Measurements from ENCODE around the gene KCNIP2.

KCNIP2 gene

DNA sequence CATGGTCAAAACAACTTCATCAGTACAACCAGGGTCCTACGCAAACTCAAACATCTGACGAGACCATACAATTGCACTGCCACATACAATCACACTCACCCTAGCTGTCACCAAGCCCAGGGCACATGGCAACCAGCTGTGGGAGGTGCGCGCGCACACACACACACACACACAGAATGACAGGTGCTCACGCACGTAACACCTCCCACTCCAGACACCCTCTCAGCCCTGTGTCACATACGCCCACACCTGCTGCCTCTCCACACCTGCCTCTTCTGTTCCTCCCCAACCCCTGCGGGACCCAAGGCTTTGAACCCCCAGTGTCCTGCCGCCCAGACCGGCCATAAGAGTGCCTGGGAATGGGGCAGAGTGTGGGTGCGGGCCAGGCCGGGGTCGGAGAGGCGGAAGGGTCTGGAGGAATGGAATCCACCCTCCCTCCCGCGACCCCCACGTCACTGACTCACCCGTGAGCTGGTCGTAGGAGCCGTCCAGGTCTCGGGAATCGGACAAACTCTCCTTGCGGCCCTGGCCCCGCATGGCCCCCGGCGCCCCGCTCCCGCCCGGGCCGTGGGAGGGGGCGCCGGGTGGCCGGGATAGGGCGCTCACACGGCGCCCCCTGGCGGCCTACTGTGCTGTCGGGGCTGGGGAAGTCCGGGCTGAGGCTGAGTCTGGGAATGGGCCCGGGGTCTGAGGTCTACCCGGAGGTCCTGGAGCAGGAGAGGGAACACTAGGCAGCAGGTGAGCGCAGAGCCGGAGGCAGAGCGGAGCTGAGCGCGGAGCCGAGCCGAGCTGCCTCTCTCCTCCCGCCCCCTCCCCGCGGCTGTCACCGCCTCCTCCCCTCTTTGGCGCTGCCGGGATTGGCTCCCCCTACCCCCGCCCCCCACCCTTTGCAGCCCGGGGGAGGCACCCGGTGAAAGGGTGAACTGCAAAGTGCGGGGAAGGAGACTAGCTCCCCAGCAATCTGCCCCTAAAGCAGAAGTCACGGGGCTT is at the start of gene KCNIP2:
Gene KCNIP2 (minus strand): TSS at position 769 of the 990 bp plus-strand sequence. CDS start 232 bp downstream, at position 537.
- peak; percentile 31 for DNase-seq (ENCODE audit: low read depth)

DNA sequence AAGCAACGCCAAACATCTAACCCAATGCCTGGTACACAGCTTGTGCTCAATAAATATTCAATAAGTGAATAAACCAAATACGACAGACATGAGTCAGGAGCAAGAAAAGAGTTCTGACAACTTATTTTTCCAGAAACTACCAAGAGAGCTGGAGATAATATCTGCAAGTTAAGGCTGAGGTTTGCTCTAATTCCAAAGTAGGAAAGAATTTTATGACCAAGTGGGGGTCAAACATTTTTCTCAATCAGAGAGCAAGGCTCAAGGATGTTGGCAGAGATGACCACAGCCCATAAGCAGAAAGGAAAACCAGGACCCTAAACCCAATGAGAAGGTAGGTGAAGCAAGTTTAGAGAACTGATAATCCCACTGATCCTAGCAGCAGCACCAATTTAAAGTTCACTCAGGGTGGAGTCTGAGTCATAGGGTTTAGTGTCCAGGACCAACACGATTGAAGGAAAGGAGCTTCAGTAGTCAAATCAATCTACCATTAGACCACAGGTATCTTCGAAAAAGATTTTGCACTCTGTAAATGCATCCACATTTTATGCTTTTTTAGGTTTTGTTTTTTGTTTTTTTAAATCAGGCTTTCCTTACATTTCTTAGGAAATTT is 49.3 kb upstream of the KCNIP2 start:
- no peak for DNase-seq (ENCODE audit: low read depth)

DNA sequence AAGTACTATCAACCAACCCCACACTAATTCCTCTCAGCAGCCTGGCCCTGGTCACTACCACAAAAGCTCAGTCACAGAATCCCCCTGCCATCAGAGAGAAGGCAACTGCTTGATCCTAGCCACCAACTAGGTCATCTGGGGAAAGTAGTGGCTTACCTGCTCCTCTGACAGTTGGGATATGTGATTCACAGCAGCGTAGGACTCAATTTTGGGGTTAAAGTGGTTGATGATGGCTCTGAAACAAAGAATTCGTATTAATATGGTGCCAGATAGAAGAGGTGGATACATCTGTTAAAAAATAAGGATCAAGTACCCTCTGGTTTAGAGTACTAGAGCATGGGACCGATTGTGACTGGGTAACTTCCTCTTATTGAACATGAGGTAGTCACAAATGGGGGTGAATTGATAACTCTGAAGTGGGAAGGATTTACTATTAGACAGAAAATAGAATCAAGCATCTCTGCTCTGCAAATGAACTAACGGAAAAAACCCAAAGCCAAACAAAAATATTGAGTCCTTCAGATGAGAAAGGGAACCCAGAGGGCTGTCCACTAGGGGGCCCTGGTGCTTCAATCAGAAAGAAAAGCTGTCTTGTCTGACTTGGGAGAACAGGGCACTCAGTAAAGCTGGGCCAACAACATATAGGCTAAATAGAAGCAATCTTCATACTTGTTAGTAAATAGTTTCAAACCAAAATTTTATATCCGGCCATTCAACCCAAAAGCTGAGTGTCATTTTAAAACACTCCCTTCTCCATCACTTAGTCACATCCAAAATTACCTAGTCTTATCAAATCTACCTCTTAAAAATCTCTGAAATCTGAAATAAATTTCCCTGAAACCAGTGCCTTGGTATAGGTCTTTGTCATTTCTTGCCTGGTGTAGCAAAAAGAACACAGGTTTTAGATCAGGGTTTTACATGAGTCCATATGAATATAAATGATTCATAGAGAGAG is 45.9 kb upstream of the KCNIP2 start:
- DNase-seq (ENCODE audit: low read depth) = peak; percentile 55

DNA sequence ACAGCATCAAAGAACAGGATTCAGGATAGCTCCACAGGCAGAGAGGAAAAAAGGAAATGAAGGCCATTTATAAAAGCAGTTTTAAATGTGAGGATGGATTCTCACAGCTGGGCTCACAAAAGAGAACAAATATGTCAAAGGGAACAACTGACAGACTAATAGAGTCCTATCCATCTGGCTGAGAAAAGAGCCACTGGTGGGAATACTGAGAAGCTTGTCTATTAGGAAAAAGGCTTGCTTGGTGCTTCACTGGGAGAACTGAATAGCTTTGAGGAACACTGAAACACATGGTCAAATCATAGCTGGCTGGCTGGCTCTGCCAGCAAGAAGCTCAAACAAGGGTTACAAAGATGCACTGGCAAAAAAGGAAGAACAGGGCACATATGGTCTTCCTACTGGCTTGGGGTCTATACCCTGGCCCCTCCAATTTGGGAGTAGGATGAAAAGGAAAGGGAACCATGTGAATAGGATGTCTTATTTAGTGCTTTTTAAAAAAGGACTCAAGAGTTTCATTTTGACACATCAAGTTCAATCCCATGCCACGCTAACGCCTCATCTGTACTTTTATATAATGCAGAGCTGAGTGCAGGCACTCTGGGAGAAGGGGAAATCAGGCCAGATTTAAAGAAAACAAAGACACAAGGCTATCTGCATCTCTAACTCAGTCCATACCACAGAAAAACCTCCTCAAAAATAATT is 44.8 kb upstream of the KCNIP2 start:
- DNase-seq (ENCODE audit: low read depth) = no peak

DNA sequence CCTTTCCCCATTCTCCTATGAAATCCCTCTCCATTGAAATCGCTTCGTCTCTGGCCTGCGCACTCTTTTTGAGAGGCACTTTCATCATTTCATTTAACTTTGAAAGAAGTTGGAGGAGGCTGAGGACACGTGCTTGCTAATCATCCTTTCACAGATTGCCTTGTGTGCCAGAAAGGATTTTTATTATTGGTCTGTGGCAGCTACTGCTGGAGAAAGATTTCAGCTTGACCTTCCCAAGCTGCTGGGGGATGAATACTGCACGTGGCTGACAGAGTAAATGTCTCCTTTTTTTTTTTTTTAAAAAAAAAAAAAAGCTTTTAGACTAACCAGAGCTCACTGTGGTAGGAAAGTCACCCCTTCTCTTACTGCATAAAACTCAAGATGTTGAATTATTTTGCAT is 44.2 kb upstream of the KCNIP2 start:
- no peak for DNase-seq (ENCODE audit: low read depth)

DNA sequence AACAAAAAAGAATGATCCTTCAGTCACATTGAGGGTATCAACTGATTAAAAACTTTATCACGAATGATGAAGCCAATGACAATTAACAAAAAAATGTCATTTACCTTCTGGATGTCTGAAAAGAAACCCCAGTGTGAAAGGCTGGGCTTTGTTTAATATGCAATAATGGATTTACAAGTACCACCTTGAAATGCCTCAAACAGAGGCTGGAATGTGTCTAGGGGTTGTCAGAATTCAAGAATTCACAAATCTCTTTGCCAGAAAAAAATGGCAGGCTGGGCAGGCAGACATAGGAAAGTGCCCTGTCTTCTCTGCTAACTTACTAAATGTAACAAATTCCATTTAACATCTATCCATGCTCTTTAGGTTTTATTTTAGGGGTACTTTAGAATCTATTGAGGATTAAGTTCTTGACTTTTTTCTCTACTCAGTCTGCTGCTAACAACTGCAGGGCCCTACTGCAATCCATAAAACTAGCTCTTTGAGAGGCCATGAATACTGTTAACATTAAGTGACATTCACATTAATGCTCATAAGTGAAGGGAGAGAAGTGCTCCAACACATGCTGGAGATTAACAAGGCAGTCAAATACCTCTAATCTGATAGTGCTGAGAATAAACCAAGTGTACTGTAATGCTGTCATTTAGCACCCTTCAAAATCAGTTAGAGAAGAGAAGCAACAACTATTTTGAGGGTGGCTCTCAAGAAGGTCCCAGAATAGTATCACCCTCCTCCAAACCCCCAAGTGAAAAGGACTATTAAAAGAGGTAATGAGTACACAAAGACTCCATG is 43.1 kb upstream of the KCNIP2 start:
- DNase-seq (ENCODE audit: low read depth) = no peak

DNA sequence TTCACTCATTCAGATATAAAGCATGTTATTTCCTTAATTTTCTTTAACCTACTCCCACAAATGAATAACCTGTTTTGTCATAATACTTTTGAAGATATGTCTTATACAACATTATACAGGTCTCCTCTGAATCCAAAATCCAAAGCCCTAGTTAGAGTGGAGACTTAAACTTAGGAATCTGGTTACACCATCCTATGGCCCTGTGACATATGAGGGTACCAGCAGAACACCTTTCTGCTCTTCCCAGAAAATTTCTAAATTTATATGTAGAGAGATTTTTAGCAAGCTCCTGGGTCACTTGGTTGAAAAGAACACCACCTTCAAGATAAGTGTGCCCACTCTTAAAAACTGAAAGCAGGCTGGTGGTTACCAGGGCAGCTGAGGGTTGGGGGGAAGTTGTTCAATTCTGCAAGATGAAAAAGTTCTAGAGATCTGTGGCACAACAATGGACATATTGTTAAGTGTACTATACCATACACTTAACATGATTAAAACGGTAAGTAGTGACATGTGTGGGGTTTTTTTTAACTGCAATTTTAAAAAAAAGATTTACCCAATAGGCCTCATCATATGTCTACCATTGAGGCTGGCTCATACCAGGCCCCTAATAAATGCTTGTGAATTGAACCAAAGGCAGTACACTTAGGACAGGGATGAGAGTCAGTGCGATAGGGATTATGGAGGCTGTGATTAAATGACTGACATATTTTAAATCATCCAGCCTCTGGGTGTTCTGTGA is 37.6 kb upstream of the KCNIP2 start:
- DNase-seq (ENCODE audit: low read depth) = no peak

DNA sequence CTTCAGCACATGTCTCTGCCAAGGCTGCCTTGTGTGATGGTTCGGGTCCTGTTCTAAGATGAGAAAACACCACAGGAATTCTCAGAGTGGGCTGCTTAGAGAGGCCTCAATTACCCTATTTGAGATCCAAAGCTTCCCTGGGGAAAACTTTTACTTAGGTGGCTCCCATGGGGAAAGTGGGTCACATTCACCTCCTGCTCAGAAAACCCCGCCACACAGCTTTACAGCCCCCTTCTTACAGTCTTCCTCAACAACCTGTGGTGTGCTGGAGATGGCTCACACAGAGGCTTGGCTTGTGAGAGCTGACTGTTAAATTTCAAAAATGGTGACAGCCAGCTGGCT is 36.6 kb upstream of the KCNIP2 start:
- no peak for DNase-seq (ENCODE audit: low read depth)

DNA sequence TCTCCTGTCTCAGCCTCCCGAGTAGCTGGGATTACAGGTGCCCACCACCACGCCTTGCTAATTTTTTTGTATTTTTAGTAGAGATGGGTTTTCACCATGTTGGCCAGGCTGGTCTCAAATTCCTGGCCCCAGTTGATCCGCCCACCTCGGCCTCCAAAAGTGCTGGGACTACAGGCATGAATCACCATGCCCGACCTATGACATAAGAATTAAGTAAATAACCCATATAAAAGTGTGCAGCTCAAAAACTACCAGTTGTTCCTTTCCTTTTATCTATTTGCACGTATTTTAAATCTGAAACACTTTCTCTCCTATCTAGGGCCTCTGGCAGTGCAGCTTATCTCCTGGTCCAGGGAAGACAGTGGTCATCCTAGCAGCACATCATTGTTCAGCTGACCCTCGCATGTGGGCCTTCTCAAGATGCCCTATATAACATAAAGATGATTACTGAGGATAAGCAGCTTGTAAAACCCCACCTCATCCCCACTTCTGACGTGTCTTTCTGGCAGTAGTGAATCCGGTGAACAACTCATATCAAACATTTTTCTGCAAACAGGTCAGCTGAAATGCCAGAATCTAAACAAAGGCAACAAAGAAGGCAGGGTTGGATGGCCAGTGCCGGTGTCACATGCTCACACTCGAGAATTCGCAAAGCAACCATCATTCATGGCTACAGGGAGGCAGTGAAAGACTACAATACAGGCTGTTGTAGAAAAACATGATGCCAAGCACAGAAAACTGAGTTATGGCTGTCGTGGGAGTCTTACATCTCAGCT is 36.0 kb upstream of the KCNIP2 start:
- no peak for DNase-seq (ENCODE audit: low read depth)

DNA sequence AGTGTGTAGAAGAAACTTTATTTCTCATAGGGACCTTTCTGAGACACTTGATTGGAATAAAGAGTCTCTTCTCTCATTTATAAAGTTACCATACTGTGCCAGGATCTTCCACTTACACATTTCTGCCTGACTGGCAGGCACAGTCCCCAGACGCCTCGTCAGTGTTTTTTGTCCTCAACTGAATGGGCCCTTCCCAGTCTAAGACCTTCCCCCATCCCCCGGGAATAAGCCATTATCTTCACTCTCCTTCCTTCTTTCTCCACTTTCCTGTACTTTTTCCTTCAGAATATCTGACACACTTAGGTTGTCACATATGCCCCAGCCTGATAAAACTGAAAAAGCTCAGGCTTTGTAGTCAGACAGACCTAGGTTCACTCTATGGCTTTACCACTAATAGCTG is 35.3 kb upstream of the KCNIP2 start:
- no peak for DNase-seq (ENCODE audit: low read depth)

DNA sequence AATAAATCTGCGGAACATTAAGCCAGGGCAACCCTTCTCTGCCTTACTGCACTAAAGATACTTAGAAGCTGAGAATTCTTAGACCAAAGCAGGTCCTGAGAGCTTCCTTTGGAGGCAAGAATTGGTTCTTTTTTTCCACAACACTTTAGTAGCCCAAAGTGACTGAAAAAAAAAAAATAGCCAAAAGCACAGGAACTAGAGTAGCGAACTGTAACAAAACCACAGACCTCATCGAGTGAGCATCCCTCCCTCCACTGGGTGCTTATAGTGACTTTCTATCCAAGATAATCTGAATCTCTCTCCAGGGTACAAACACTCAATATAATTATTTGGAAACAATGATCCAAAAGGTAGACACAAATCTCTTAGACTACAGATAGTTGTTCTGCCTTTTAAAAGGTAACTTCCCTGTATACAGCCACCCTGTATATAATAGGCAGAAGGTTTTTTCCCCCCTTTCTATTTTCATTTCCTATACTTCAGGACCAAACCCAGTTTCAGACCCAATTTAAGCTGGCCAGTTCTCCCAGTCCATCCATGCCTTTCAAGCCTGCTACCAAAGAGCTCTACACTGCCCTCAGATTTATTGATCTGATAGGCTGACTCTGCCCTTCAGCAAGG is 31.6 kb upstream of the KCNIP2 start:
- no peak for DNase-seq (ENCODE audit: low read depth)

DNA sequence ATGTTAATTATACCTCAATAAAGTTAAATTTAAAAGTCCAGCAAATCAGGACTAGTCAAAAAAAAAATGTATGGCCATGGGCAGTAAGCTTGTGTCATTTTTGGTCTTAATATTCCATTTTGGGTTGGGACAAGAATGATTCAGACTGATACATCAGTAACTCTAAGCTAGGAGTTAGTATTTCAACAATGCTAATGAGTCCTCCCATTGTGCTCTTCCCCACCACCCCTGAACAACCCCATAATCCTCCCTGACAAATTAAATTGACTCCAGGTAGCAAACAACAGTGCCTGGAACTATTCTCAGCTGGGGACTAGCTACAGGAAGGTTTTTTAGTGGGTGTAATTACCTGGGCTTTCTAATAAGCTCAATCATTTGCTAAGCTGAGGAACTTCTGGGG is 30.7 kb upstream of the KCNIP2 start:
- DNase-seq (ENCODE audit: low read depth) = no peak

DNA sequence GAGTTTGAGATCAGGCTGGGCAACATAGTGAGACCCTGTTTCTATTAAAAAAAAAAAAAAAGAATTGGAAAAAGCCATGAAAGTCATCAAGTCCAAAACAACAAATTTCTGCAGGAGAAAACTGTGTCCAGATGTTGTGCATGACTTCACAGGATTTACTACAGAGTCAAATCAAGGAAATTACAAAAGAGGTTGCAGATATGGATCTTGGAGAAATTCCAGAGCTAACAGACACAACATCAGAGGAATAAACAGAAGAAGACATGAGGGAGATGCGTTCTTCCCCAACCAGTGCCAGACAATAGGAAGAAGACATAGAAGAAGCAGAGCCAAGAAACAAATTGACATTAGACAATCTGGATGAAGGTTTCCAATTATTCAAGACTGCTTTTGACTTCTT is 24.3 kb upstream of the KCNIP2 start:
- no peak for DNase-seq (ENCODE audit: low read depth)

DNA sequence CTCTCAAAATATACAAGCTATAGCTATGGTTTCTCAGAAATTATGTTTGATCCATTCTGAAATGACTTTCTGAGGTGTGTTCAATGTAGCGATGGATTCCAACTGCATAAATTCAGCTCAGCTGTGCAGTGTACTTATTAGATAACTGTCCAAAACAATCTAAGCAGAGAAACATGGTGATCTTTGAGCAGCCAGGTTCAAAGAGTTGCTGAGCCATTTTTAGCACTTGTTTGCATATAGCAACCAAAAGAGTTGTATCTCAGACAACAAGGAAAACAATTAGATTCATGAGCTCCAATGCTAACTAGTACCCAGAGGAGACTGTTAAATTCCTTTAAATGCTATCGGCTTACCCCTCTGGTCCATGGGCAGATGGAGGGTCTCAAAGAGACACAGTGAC is 15.9 kb upstream of the KCNIP2 start:
- DNase-seq (ENCODE audit: low read depth) = no peak

DNA sequence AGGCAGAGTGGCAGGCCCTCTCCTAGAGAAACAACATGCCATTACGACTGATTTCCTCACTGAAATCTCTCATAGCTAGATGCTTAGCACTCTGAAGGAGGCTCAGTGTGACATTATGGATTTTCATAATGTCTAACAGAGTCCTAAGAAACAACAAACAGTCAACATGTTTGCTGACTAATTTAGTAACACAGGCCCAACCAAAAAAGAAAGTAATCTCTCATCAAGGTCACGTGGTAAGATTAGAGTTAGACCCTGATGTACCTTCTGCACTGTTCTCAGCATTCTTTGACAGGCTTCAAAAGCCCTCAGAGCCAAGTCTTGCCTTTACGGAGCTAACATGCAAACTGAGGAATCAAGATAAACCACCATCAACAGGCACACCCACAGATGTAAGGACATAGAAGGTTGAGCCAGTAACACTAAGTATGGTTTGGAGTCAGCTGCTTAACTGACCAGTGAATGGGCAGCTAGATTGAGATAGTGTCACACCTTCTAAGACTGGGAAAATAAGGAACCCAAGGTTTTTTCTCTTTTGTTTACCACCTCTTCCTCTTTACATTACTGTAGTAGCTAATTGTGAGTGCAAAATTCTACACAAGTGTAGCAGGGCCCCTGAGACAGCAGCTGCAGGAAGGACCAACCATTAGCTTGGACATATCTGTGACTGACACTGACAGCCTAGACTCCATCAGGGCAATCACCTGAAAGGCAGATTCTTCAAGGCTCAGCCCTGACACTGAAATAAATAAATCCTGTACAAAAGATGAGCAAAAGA is 15.3 kb upstream of the KCNIP2 start:
- no peak for DNase-seq (ENCODE audit: low read depth)

DNA sequence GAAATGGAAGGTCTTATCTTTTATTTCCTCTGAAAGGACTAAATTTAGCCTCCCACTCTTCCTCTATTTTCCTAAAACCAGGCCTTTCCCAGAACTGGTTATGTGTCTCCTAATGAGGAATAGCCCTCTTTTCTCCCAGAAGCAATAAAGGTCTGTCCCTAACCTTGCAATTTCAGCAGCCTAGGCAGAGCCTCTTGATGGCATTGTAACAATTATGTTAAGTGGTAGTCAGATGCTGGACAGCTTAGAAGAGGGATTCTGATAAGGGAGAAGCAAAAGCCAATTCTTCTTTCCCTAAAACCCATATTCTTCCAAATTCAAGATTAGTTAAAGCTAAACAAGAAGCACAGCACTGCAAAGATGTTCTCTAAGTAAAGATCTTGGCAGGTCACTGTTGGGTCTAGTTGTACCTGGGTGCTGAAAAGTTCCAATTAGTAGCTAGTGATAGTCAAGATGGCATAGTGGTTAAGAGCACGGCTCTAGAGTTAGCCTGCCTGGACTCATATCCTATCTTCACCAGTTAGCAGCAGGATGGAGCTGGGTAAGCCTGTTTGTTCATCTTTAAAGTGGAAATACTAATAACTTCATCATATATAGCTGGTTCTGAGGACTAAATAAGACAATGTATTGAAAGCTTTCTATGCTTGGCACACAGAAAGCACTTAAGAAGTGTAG is 14.3 kb upstream of the KCNIP2 start:
- no peak for DNase-seq (ENCODE audit: low read depth)

DNA sequence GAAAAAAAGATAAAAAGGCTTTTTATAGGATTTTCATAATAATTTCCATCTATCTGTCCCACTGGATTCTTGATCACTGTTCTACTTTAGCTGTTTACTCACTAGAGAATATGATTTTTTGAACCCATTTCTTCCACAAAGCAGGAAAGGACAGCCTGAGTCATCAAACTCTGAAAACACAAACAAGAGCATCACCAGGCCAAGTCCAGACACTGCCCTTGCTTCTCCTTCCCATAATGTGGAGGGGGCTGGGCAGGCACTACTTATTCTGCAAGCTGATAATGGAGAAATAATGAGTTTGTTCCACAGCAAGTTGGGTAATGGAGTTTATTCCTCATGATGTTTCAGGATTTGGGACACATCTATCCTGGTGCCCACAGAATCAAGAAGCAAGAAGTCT is 13.0 kb upstream of the KCNIP2 start:
- no peak for DNase-seq (ENCODE audit: low read depth)

Measured in activated T-cell treated with anti-CD3 and anti-CD28 coated beads for 24 hours (primary cell).